ENCODE measurements around the gene TXN2.

GRCh38 chr22:36447632-36448031 is 33.8 kb downstream of the TXN2 start:
- TF ChIP-seq CTCF (IDR thresholded peaks at IDR 0.05; ENCODE audit: low read length) (no peak), EZH2 (IDR thresholded peaks at IDR 0.05; ENCODE audit: borderline replicate concordance, low read length) (no peak)

Measured in OCI-LY1 (cell line).